ENCODE data around the gene DNAJB13. TPM values are rescaled to one million over a fixed set of nuclear protein-coding genes. Genes with fewer than 3 reads are reported as not detected.

The DNAJB13 gene
- total and polyA plus RNA-seq, 10 of the 15 experiments (the other 5 are each of a cell fraction or from before 2014, with no cell fraction given), result 0.07 to 0.76 (median 0.15) TPM; not detected in 7

DNA sequence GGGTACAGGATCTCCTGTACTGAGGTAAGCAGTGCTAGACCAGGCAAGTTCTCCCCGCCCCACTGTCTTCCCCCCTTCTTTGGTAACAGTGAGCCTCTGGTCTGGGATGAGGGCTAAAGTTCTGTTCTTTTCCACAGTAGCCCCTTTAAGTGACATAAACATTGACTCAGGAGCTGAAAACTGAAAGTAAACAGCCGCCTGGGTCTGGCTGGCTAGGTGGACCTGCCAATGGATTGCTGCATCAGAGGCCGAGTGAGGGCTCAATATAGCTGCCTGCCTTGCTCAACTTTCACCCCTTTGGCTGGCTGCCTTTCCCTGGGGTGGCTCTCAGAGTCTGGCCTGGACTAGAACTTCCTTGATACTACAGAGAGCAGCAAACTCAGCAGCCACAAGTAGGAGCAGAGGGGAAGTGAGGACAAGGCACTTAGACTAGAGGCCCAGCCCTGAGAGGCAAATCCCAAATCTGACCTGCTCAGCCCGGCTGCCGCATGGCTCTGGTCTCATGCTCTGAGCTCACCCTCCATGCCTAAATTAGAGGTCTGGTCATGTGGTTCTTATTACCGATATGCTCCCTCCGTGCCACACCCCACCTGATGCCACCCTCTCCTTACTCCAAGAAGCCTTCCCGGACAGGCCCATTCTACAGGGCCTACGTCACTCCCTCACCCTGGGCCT is 67.6 kb downstream of the DNAJB13 start:
- intact Hi-C loops (cut with micrococcal nuclease; ENCODE audit: unreplicated experiment), result no loop called here
- ChIA-PET CTCF (interaction anchor here (0.8 to 1.2 kb wide), 2 partner anchors 27 to 37 kb away, joined by 3 to 4 read pairs; no protein-coding TSS in a partner anchor), POLR2A (interaction anchor here (1.1 to 3.1 kb wide), 4 partner anchors 10 to 38 kb away, joined by 3 to 20 read pairs (median 4); partner anchors contain the start of genes UCP2 and UCP3), SMC1A (ENCODE audit: uncharacterized antibody, unreplicated experiment) (interaction anchor here (0.8 to 3.7 kb wide), 6 partner anchors 14 to 55 kb away, joined by 3 to 49 read pairs (median 5); partner anchors contain the start of gene UCP2), RAD21 (ENCODE audit: unreplicated experiment) (interaction anchor here (0.8 to 3.5 kb wide), 3 partner anchors 21 to 38 kb away, joined by 3 to 31 read pairs (median 3); no protein-coding TSS in a partner anchor)
- ATAC-seq (no peak), FAIRE-seq (no peak), DNase-seq (ENCODE audit: low read depth, low spot score) (no peak)
- TF ChIP-seq STAT3 (IDR thresholded peaks at IDR 0.05; ENCODE audit: low read depth, low read length) (no peak), NR2F1 (conservative IDR thresholded peaks at IDR 0.05) (no peak), MTA2 (IDR thresholded peaks at IDR 0.05; ENCODE audit: low read depth) (no peak), NR2C1 (IDR thresholded peaks at IDR 0.05) (no peak), ETV6 (conservative IDR thresholded peaks at IDR 0.05 in 1 of 2, IDR thresholded peaks at IDR 0.05 in 1 of 2; ENCODE audit: borderline replicate concordance in 1 of 2, low read depth in 1 of 2) (no peak), PAX5 (IDR thresholded peaks at IDR 0.05; ENCODE audit: borderline replicate concordance, low read depth, low read length) (no peak)
- H3K27me3 ChIP-seq (replicated peaks in 1 of 2; ENCODE audit: control insufficient read depth in 2 of 2, insufficient read depth in 2 of 2, low read length in 1 of 2), result no peaks in the 10 kb centered on the region
- in situ Hi-C loops (cut with MboI), result no loop called here
- H3K9ac ChIP-seq (ENCODE audit: control insufficient read depth, insufficient read depth, low read length), result no peak overlapping the region
- H3K4me3 ChIP-seq, result no peak overlapping the region
- no peaks in the 10 kb centered on the region for H4K20me1 ChIP-seq (ENCODE audit: control insufficient read depth, insufficient read depth)
- H3K79me2 ChIP-seq (ENCODE audit: control insufficient read depth, insufficient read depth, low read length), result no peaks in the 10 kb centered on the region
- BruUV-seq (replicated peaks), result no TSS peak
- H2AFZ ChIP-seq (ENCODE audit: control insufficient read depth, low read depth, low read length), result no peak overlapping the region
- H3K4me1 ChIP-seq (ENCODE audit: control insufficient read depth, insufficient read depth, low read length), result peaks cover 21% of the 10 kb centered on the region
- H3K27ac ChIP-seq (ENCODE audit: control insufficient read depth, insufficient read depth), result no peak overlapping the region
- no peaks in the 10 kb centered on the region for H3K9me3 ChIP-seq (replicated peaks; ENCODE audit: control insufficient read depth, insufficient read depth, low read length)
- WGBS (ENCODE audit: insufficient coverage, insufficient replicate concordance, low lambda C conversion rate, missing lambda C conversion rate), result 98% methylated on average over 9 of the region's 9 CpGs
- peaks cover 0 to 1% of the 10 kb centered on the region in 2 experiments for H3K36me3 ChIP-seq (ENCODE audit: control insufficient read depth in 2 of 2, insufficient read depth in 2 of 2, low read length in 1 of 2)
- no peak overlapping the region for H3K4me2 ChIP-seq (ENCODE audit: control insufficient read depth, insufficient read depth)

Measured in GM12878 (cell line).